ENCODE measurements around the gene CADPS2. TPM values are rescaled to one million over a fixed set of nuclear protein-coding genes. Genes with fewer than 3 reads are reported as not detected.

The CADPS2 gene
- polyA plus RNA-seq, 3 donors, result not detected

DNA sequence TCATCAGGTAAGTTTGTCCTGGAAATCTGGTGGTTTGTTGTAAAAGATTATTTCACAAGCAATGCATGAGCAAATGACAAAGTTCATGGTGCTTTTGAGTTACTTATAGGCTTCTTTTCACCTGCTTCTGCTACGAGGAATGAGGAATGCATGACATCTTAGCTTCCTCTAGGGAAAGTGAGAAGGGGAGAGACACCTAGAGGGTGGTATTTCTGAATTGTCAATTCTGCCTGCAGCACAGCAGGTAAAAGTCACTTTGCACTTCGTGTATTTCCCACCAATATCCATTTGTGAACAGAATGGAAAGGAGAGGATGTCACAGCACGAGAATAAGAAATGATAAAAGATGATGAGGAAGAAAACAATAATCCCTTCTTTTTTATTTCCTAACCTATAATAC is 428.3 kb downstream of the CADPS2 start:
- H3K27me3 ChIP-seq (ENCODE audit: control insufficient read depth in 2 of 2, insufficient read depth in 2 of 2, low read length in 2 of 2), result no peaks in the 10 kb centered on the region
- TF ChIP-seq, protein P1, sequence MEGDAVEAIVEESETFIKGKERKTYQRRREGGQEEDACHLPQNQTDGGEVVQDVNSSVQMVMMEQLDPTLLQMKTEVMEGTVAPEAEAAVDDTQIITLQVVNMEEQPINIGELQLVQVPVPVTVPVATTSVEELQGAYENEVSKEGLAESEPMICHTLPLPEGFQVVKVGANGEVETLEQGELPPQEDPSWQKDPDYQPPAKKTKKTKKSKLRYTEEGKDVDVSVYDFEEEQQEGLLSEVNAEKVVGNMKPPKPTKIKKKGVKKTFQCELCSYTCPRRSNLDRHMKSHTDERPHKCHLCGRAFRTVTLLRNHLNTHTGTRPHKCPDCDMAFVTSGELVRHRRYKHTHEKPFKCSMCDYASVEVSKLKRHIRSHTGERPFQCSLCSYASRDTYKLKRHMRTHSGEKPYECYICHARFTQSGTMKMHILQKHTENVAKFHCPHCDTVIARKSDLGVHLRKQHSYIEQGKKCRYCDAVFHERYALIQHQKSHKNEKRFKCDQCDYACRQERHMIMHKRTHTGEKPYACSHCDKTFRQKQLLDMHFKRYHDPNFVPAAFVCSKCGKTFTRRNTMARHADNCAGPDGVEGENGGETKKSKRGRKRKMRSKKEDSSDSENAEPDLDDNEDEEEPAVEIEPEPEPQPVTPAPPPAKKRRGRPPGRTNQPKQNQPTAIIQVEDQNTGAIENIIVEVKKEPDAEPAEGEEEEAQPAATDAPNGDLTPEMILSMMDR (IDR thresholded peaks at IDR 0.05), result no peak
- WGBS (ENCODE audit: insufficient coverage), result 67% methylated on average over 1 of the region's 3 CpGs

DNA sequence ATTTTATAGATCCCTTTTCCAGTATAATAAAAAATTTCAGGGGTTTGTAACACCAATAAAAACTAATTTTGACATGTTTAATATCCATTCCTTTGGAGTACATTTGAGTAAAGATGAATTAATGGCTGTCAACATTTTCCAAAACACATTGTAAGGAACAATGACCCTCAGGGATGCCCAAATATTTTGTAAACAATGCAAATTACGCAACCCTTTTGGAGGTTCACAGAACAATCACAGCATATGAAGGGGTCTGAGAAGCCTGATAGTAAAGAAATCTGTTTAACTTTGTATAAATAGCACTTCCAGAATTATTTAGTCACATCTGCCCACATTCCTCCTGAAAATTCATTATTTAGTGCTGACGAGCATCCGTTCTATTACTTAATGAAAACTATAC is 428.9 kb downstream of the CADPS2 start:
- Histone ChIP-seq H3K79me2 (ENCODE audit: insufficient read depth, low read length) (no peaks in the 10 kb centered on the region), H4K20me1 (ENCODE audit: insufficient read depth, low read length) (no peaks in the 10 kb centered on the region), H3K4me2 (replicated peaks; ENCODE audit: extremely low read depth, low read length, poor library complexity, severe bottlenecking) (no peak overlapping the region), H3K4me1 (ENCODE audit: control insufficient read depth in 1 of 2, insufficient read depth in 2 of 2, low read length in 2 of 2) (no peaks in the 10 kb centered on the region), H3K27me3 (ENCODE audit: control insufficient read depth in 2 of 2, insufficient read depth in 2 of 2, low read length in 2 of 2) (no peaks in the 10 kb centered on the region), H3K36me3 (replicated peaks in 1 of 2; ENCODE audit: control insufficient read depth in 1 of 2, insufficient read depth in 2 of 2, low read length in 2 of 2) (no peaks in the 10 kb centered on the region), H3K4me3 (replicated peaks in 1 of 3; ENCODE audit: low read depth in 2 of 3, low read length in 3 of 3) (no peak overlapping the region), H3K9me3 (replicated peaks in 1 of 2; ENCODE audit: control insufficient read depth in 1 of 2, insufficient read depth in 1 of 2, low read length in 2 of 2) (no peaks in the 10 kb centered on the region), H3K27ac (ENCODE audit: low read depth in 1 of 2, low read length in 2 of 2) (no peak overlapping the region), H3K9ac (ENCODE audit: insufficient read depth, low read length, poor library complexity, severe bottlenecking) (no peak overlapping the region), H2AFZ (ENCODE audit: insufficient read depth, low read depth, low read length, poor library complexity, severe bottlenecking) (no peak overlapping the region)
- intact Hi-C loops (cut with micrococcal nuclease), result no loop called here
- H3K4me1 Mint-ChIP-seq, result no peaks in the 10 kb centered on the region
- H3K9me3 Mint-ChIP-seq, result peaks cover 0 to 1% (median 0%) of the 10 kb centered on the region in 7 donors
- peaks cover 0 to under 1% (median 0%) of the 10 kb centered on the region in 3 donors for H3K27me3 Mint-ChIP-seq (ENCODE audit: low read depth in 3 of 3)
- no peak for DNase-seq
- no peak overlapping the region for H3K4me3 Mint-ChIP-seq
- WGBS (ENCODE audit: insufficient coverage), result no CpG with 5 or more reads among the region's 3 CpGs
- no peak overlapping the region for H3K27ac Mint-ChIP-seq
- TF ChIP-seq, protein P1 (IDR thresholded peaks at IDR 0.05), result no peak
- H3K36me3 Mint-ChIP-seq, result no peaks in the 10 kb centered on the region

More for the DNA sequence above, 428.3 kb downstream of the CADPS2 start:
- no peaks in the 10 kb centered on the region for H3K4me1 Mint-ChIP-seq
- Histone ChIP-seq H2AFZ (ENCODE audit: insufficient read depth, low read depth, low read length, poor library complexity, severe bottlenecking) (no peak overlapping the region), H3K4me2 (replicated peaks; ENCODE audit: extremely low read depth, low read length, poor library complexity, severe bottlenecking) (no peak overlapping the region), H3K79me2 (ENCODE audit: insufficient read depth, low read length) (no peaks in the 10 kb centered on the region), H3K9ac (ENCODE audit: insufficient read depth, low read length, poor library complexity, severe bottlenecking) (no peak overlapping the region), H3K4me3 (replicated peaks in 1 of 3; ENCODE audit: low read depth in 2 of 3, low read length in 3 of 3) (no peak overlapping the region), H3K36me3 (replicated peaks in 1 of 2; ENCODE audit: control insufficient read depth in 1 of 2, insufficient read depth in 2 of 2, low read length in 2 of 2) (no peaks in the 10 kb centered on the region), H3K4me1 (ENCODE audit: control insufficient read depth in 1 of 2, insufficient read depth in 2 of 2, low read length in 2 of 2) (no peaks in the 10 kb centered on the region), H4K20me1 (ENCODE audit: insufficient read depth, low read length) (no peaks in the 10 kb centered on the region), H3K27ac (ENCODE audit: low read depth in 1 of 2, low read length in 2 of 2) (no peak overlapping the region), H3K9me3 (replicated peaks in 1 of 2; ENCODE audit: control insufficient read depth in 1 of 2, insufficient read depth in 1 of 2, low read length in 2 of 2) (no peaks in the 10 kb centered on the region)
- no peaks in the 10 kb centered on the region for H3K36me3 Mint-ChIP-seq
- DNase-seq, result no peak
- H3K9me3 Mint-ChIP-seq, result peaks cover 0 to 1% (median 0%) of the 10 kb centered on the region in 7 donors
- no peak overlapping the region for H3K27ac Mint-ChIP-seq
- no peak overlapping the region for H3K4me3 Mint-ChIP-seq
- no peaks in the 10 kb centered on the region for H3K27me3 Mint-ChIP-seq (ENCODE audit: low read depth in 3 of 3)
- intact Hi-C loops (cut with micrococcal nuclease), result no loop called here

Measured in CD14-positive monocyte (primary cell).